OCI-LY7 (cell line): ENCODE results near the gene SGF29. TPM values are rescaled to one million over a fixed set of nuclear protein-coding genes. Genes with fewer than 3 reads are reported as not detected.

ENCODE experiments used
- BruUV-seq: library from RNA; stranded (reverse); fragments of 400-500 nt; replicated peaks from 2 replicates; lab custom pipeline; 2021; lab: Mats Ljungman, UMichigan
- CTCF ChIA-PET: fragments of 300-600 bp; sonication (Branson Sonifier 250); formaldehyde crosslinking; loops from one replicate; lab custom pipeline; 2022; ENCODE audit warnings: antibody characterized with exemption; ENCODE audit not compliant: unreplicated experiment; lab: Charles Lee
- POLR2A ChIA-PET: fragments of 300-600 bp; sonication (Branson Sonifier 250); formaldehyde crosslinking; loops from one replicate; lab custom pipeline; 2022; ENCODE audit warnings: antibody characterized with exemption; lab: Charles Lee
- DNase-seq: peaks from one replicate; pipeline ENCODE4 v3.0.0-alpha.2; 2015; ENCODE audit warnings: low spot score
- H2AFZ ChIP-seq: fragments of 200-600 bp; sonication (generic), shearing (Covaris generic); 2 replicates; pipeline ENCODE4 v1.6.1; 2014; ENCODE audit warnings: mild to moderate bottlenecking, antibody characterized with exemption, low read length, moderate library complexity
- H3K27ac ChIP-seq: fragments of 200-600 bp; sonication (generic); 2 replicates; pipeline ENCODE4 v1.5.1; 2014; ENCODE audit warnings: mixed run types, low read depth, mild to moderate bottlenecking, moderate library complexity, low read length, inconsistent platforms; ENCODE audit not compliant: poor library complexity, severe bottlenecking
- H3K36me3 ChIP-seq: fragments of 200-600 bp; sonication (generic); 2 replicates; pipeline ENCODE4 v1.6.1; 2014; ENCODE audit warnings: mild to moderate bottlenecking, antibody characterized with exemption, low read length, moderate library complexity, mixed read lengths; ENCODE audit not compliant: insufficient read depth
- H3K4me1 ChIP-seq: fragments of 200-600 bp; sonication (generic); 2 replicates; pipeline ENCODE4 v1.5.1; 2014; ENCODE audit warnings: mild to moderate bottlenecking, low read length; ENCODE audit not compliant: insufficient read depth, poor library complexity, severe bottlenecking
- H3K4me2 ChIP-seq: fragments of 200-600 bp; sonication (generic); 2 replicates; pipeline ENCODE4 v1.6.1; 2014; ENCODE audit warnings: mild to moderate bottlenecking, low read length
- H3K4me3 ChIP-seq: fragments of 200-600 bp; sonication (generic); 2 replicates; pipeline ENCODE4 v1.5.1; 2014; ENCODE audit warnings: mild to moderate bottlenecking, low read depth, low read length; ENCODE audit not compliant: poor library complexity, severe bottlenecking
- H3K79me2 ChIP-seq: fragments of 200-600 bp; sonication (generic); 2 replicates; pipeline ENCODE4 v1.6.1; 2016; ENCODE audit warnings: low read depth, mild to moderate bottlenecking, low read length, moderate library complexity, mixed read lengths; ENCODE audit not compliant: insufficient read depth
- H3K9me2 ChIP-seq: fragments of 200-600 bp; sonication (generic); 2 replicates; pipeline ENCODE4 v1.6.1; 2016; ENCODE audit warnings: mild to moderate bottlenecking, low read length, mixed read lengths; ENCODE audit not compliant: insufficient read depth
- H3K9me3 ChIP-seq: fragments of 200-600 bp; sonication (generic); 2 replicates; pipeline ENCODE4 v1.6.1; 2014; ENCODE audit warnings: mild to moderate bottlenecking, mixed run types, low read length, mixed read lengths
- H4K20me1 ChIP-seq: fragments of 200-600 bp; sonication (generic); 2 replicates; pipeline ENCODE4 v1.6.1; 2014; ENCODE audit warnings: mild to moderate bottlenecking, antibody characterized with exemption, low read length, moderate library complexity, mixed read lengths; ENCODE audit not compliant: insufficient read depth
- CTCF ChIP-seq: fragments of 200-600 bp; sonication (generic); conservative IDR thresholded peaks from 2 replicates; pipeline ENCODE4 v1.5.1; 2014; ENCODE audit warnings: mild to moderate bottlenecking, antibody characterized with exemption, low read length, moderate library complexity, mixed read lengths
- EZH2phosphoT487 ChIP-seq: fragments of 200-600 bp; sonication (generic); IDR thresholded peaks from 2 replicates; pipeline ENCODE4 v1.6.1; 2018; ENCODE audit warnings: low read depth, borderline replicate concordance, mild to moderate bottlenecking, mixed run types, antibody characterized with exemption, low read length, moderate library complexity, mixed read lengths
- intact Hi-C: fragments of 100-400 bp; cut with micrococcal nuclease; formaldehyde crosslinking; loops from one replicate; pipeline ENCODE4 v1.10.0; 2022; ENCODE audit not compliant: unreplicated experiment
- total RNA-seq, 2 experiments: library from RNA; depleted of rRNA in 1 of 2; stranded (reverse); fragments of >200 nt in 1 of 2; shearing (Covaris generic) in 1 of 2; gene quantifications; 2 replicates each; pipeline ENCODE4 v1.2.3, GENCODE V29; 2014 to 2022

The SGF29 gene
- total RNA-seq, 2 experiments from 2014 or later, result 22.6 to 32.0 TPM

- H3K79me2 ChIP-seq, result no peaks in the 10 kb centered on the region
- H3K27ac ChIP-seq, result no peak overlapping the region
- no peak for TF ChIP-seq CTCF
- no peak for TF ChIP-seq EZH2phosphoT487
- intact Hi-C loops, result no loop called here
- POLR2A ChIA-PET, result interaction anchor here (0.6 kb wide), 1 partner anchor 20 kb away, joined by 3 read pairs; no protein-coding TSS in a partner anchor
- H3K4me3 ChIP-seq, result no peak overlapping the region
- no peak overlapping the region for H2AFZ ChIP-seq
- no peak for DNase-seq
- H3K4me1 ChIP-seq, result peaks cover 17% of the 10 kb centered on the region
- H3K9me2 ChIP-seq, result no peaks in the 10 kb centered on the region
- H4K20me1 ChIP-seq, result no peaks in the 10 kb centered on the region
- no peak overlapping the region for H3K4me2 ChIP-seq
- BruUV-seq, result no TSS peak
- CTCF ChIA-PET, result no interaction called here
- no peaks in the 10 kb centered on the region for H3K9me3 ChIP-seq
- peaks cover 8% of the 10 kb centered on the region; the same call in 1 of the 2 replicates for H3K36me3 ChIP-seq
These were observed 42.5 kb downstream of the SGF29 start for GRCh38 chr16:28596115-28596630.

GRCh38 chr16:28596840-28597691 lies 43.3 kb downstream of the SGF29 start, which contains the start of gene SULT1A2:
Gene SULT1A2, minus strand, starts transcription at chr16:28597050. Its CDS starts 1,120 bp downstream, at chr16:28595930.
- no peaks in the 10 kb centered on the region for H3K9me3 ChIP-seq
- no TSS peak for BruUV-seq
- intact Hi-C loops, result no loop called here
- ChIA-PET CTCF (no interaction called here), POLR2A (interaction anchor here (0.6 kb wide), 1 partner anchor 19 kb away, joined by 3 read pairs; no protein-coding TSS in a partner anchor)
- no peak within 1 kb of the TSS for H3K27ac ChIP-seq
- peak within 1 kb of the TSS; percentile 33; the same call in 1 of the 2 replicates for H3K4me2 ChIP-seq
- no peaks in the 10 kb centered on the region for H3K79me2 ChIP-seq
- no peak for TF ChIP-seq EZH2phosphoT487
- TF ChIP-seq CTCF, result no peak
- H2AFZ ChIP-seq, result peak within 1 kb of the TSS; percentile 34; the same call in 1 of the 2 replicates
- H3K36me3 ChIP-seq, result peaks cover 3% of the 10 kb centered on the region; the same call in 1 of the 2 replicates
- H3K9me2 ChIP-seq, result no peaks in the 10 kb centered on the region
- H4K20me1 ChIP-seq, result no peaks in the 10 kb centered on the region
- H3K4me3 ChIP-seq, result no peak within 1 kb of the TSS
- DNase-seq, result no peak
- H3K4me1 ChIP-seq, result peaks cover 17% of the 10 kb centered on the region
